HG03175 (cell line): ENCODE data around the gene DLG3.

Experiments used
- ATAC-seq: cut with Tn5 transposase; IDR thresholded peaks from one replicate; pipeline ENCODE4 v1.9.1; 2021; ENCODE audit warnings: mild to moderate bottlenecking, moderate library complexity; ENCODE audit not compliant: unreplicated experiment

The DLG3 gene

DNA sequence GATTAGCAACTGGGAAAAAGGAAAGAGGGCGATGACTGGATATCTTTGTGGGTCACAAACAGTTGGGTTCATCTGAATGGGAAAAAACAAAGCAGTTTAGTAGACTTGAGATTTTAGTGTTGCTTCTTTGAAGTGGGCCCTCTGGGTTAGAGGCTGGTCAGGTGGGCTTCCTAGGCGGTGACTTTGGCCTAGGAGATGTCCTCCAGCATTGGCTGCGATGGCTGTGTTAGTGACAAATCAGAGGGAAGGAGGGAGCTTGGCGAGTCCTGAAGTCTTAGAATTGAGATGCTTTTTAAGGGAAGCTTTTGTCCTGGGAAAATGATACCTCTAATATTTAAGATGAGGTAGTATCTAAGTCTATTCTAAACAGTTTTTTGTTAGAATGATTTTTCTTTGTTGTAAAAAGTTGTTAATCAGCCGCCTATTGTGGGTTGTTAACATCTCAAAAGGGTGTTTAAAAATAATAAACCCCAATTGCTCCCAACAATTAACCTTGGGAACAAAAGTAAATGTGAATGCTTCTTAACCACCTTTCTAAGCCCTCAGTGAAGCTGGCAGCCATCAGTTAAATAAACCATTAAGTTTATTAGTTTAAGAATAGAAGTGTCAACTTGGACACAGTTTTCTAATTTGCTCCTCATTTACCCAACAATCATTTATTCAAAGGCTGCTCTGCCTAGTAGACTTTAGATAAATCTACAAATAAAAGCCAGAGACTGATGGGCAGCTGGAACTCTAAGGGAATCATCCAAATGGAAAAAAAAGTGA lies 31.7 kb downstream of the DLG3 start:
- no peak for ATAC-seq

- ATAC-seq = no peak
Measured at GRCh38 chrX:70476934-70477733, 32.5 kb downstream of the DLG3 start.

GRCh38 chrX:70477734-70478075 lies 33.1 kb downstream of the DLG3 start:
- ATAC-seq = no peak

GRCh38 chrX:70478526-70479245 lies 34.1 kb downstream of the DLG3 start:
- ATAC-seq = no peak

- no peak for ATAC-seq
Measured at GRCh38 chrX:70479247-70479921, 34.7 kb downstream of the DLG3 start.

GRCh38 chrX:70479922-70480659 lies 35.5 kb downstream of the DLG3 start:
- no peak for ATAC-seq

DNA sequence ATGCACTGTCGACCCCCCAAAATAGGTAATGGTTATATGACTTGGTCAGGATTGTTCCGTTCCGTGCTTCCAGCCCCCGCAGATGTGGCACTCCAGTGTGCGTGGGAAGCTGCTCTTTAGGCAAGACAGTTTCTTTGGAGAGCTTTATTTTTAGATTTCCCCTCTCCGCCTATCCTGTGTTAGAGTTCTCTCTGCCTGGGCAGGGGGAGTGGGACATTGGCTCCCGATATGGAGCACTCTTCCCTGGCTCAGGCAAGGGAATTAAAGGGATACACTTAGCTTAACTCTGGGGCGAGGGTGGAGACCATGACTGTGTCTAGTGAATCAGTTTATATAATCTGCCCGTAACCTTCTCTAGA lies 36.0 kb downstream of the DLG3 start:
- no peak for ATAC-seq

GRCh38 chrX:70481471-70482270 lies 37.0 kb downstream of the DLG3 start:
- no peak for ATAC-seq

DNA sequence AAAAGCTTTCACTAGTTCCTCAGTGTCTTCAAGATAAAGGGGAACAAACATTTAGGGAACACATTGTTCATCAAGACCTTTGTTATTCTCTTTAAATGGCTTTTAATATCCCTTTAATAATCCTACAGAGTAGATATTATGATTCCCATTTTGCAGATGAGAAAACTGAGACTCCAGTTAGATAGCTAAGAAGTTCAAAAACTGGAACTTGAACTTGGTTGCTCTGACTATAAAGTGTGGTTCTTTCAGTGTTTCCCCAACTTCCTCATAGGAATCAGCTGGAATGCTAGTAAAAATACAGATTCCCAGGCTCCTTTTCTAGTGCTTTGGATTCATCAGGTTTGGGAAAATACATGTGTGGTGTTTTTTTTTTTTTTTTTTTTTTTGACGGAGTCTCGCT lies 37.7 kb downstream of the DLG3 start:
- no peak for ATAC-seq

GRCh38 chrX:70485466-70485865 lies 40.8 kb downstream of the DLG3 start:
- no peak for ATAC-seq

- ATAC-seq = no peak
Measured at GRCh38 chrX:70488856-70489255, 44.2 kb downstream of the DLG3 start.

- ATAC-seq = no peak
Measured at GRCh38 chrX:70494441-70494840, 49.8 kb downstream of the DLG3 start.

DNA sequence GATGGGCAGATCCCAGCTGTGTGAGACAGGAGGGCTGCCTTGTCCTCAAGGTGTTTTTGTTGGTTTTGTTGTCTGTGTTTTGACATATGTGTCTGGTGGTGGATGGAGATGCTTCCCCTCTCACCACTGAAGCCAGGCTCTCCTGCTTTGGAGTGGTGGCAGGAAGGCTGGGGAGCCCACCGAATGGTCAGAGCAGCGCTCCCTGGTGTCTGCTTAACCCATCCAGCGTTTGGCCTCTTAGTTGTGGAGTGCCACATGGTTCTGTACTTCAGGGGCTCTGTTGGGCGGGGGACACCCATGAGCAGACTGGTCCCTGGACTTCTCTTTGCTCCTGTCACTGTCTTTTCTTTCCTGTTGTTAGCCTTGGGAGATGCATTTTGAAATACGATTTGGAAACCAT lies 51.9 kb downstream of the DLG3 start:
- no peak for ATAC-seq

DNA sequence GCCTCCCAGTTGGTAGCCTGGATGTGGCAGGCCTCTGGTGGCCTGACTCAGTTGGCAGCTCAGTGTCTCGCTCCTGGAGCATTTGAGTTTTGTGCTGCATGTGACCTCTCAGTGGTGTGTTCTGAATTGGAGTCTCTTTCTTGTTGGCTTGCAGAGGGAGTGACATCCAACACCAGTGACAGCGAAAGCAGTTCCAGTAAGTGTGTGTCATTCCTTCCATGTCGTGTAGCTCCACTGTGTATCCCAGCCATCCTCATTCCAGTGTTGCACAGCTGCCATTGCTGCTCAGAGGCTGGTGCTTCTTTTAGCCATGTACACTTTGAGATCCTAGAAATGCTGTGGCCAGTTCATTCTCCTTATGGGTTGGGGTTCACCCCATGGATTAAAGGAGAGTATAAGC lies 52.4 kb downstream of the DLG3 start:
- ATAC-seq = no peak

GRCh38 chrX:70498129-70498528 lies 53.5 kb downstream of the DLG3 start:
- ATAC-seq = no peak

DNA sequence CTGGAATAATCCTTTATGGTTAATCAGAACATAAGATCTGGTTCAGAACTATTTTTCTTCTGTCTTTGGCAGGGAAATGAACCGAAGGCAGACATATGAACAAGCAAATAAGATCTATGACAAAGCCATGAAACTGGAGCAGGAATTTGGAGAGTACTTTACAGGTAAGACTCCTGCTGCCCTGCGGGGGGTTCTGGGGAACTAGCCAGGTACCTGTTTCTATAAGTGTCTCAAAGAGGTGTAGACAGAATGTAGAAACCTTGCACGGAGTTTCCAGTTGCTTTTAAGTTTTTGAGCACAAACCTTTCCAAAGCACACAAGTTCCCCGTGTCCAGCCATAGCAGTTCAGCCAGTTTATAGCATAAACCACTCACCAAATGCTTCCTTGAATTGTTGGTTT lies 56.2 kb downstream of the DLG3 start:
- no peak for ATAC-seq

- ATAC-seq = no peak
Measured at GRCh38 chrX:70504772-70505450, 60.3 kb downstream of the DLG3 start.

DNA sequence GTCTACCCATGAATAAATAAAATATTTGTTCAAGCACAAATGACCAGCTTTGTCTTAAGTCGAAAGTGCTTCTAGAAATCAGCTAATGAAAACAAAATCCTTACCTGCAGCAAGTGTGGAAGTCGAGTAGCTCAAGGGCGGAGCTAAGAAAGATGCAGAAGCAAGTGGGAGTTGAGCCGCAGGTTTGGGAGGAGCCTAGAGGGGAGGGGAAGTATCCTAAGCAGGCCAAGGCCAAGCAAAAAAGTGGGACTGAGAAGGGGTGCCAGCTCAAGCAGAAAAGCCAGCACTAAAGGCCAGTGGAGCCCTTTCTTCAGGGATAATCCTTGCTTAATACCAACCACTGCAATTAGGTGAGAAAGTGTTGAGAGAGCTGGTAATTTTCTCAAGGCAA lies 60.8 kb downstream of the DLG3 start:
- no peak for ATAC-seq

- peak; percentile 51 for ATAC-seq
Measured at GRCh38 chrX:70508296-70508911, 63.8 kb downstream of the DLG3 start.
